ENCODE measurements around the gene DCDC1. TPM values are rescaled to one million over a fixed set of nuclear protein-coding genes. Genes with fewer than 3 reads are reported as not detected.

The DCDC1 gene
- total RNA-seq, 1 donor from 2014 or later = not detected

DNA sequence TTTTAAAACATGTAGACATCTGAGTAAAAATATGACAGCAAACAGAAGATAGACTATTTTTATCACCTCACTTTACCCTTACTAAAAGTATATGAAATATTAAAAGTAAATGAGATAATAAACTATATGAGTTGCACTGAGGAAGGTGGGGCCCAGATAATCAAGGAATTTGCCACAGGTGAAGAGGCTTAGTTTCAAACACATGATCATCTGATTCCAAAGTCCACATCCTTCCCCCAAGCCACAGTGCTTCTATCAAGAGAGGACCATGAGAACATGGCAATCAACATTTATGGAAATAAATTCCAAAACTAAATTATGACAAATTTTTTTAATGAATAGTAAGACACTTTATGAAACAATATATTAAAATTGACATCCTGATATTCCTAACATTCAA, 384.0 kb downstream of the DCDC1 start:
- H3K9me3 ChIP-seq = no peaks in the 10 kb centered on the region
- H3K27ac ChIP-seq = no peak overlapping the region
- TF ChIP-seq, protein P1, sequence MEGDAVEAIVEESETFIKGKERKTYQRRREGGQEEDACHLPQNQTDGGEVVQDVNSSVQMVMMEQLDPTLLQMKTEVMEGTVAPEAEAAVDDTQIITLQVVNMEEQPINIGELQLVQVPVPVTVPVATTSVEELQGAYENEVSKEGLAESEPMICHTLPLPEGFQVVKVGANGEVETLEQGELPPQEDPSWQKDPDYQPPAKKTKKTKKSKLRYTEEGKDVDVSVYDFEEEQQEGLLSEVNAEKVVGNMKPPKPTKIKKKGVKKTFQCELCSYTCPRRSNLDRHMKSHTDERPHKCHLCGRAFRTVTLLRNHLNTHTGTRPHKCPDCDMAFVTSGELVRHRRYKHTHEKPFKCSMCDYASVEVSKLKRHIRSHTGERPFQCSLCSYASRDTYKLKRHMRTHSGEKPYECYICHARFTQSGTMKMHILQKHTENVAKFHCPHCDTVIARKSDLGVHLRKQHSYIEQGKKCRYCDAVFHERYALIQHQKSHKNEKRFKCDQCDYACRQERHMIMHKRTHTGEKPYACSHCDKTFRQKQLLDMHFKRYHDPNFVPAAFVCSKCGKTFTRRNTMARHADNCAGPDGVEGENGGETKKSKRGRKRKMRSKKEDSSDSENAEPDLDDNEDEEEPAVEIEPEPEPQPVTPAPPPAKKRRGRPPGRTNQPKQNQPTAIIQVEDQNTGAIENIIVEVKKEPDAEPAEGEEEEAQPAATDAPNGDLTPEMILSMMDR (IDR thresholded peaks at IDR 0.05) = no peak
- no peaks in the 10 kb centered on the region for H3K27me3 ChIP-seq
- intact Hi-C loops (cut with DNase I) = no loop called here
- no peak overlapping the region for H3K4me3 ChIP-seq
- no peak for DNase-seq (ENCODE audit: low spot score in 2 of 2)
- H3K4me1 ChIP-seq = no peaks in the 10 kb centered on the region
- H3K36me3 ChIP-seq = no peaks in the 10 kb centered on the region

DNA sequence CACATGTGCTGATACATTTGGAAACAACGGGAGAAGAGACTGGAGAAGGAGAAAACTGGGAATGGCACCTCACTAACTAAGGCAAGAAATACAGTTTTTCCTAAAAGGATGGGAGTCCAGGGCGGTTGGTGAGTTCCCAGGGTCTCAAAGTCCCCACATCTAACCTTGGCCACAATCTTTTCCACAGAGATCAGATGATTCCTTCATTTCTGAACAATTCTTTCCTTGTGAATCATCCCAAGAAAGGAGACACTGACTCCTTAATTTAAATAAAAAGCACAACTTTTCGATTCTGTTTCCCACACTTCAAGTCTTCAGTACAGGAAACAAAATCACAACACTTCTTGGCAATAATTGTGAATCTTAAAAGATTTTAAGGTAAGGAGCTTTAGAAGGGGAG, 384.7 kb downstream of the DCDC1 start:
- no peak for DNase-seq (ENCODE audit: low spot score in 2 of 2)
- H3K27me3 ChIP-seq = no peaks in the 10 kb centered on the region
- no peaks in the 10 kb centered on the region for H3K9me3 ChIP-seq
- H3K27ac ChIP-seq = no peak overlapping the region
- no peak overlapping the region for H3K4me3 ChIP-seq
- no peaks in the 10 kb centered on the region for H3K4me1 ChIP-seq
- intact Hi-C loops (cut with DNase I) = no loop called here
- TF ChIP-seq, protein P1 (IDR thresholded peaks at IDR 0.05) = no peak
- H3K36me3 ChIP-seq = no peaks in the 10 kb centered on the region

DNA sequence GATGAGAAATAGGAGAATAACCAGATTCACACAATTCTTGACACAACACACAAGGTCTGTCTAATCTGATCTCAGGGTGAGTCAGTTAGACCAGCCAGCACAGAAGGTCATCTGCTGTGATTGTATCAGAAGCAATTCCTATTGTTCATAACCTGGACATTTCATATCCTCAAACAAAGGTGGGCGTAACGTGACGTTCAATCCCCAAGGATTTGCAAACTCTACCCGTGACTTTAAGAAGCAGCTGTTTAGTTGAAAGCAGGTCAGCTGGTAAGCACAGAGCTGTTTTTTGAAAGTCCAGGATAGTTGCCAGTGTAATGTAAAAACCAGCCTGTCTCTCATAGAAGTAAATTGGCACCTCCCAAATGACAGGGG, 385.1 kb downstream of the DCDC1 start:
- TF ChIP-seq, protein P1 (IDR thresholded peaks at IDR 0.05) = no peak
- Histone ChIP-seq H3K4me3 (no peak overlapping the region), H3K27me3 (no peaks in the 10 kb centered on the region), H3K9me3 (no peaks in the 10 kb centered on the region), H3K4me1 (no peaks in the 10 kb centered on the region), H3K27ac (no peak overlapping the region), H3K36me3 (no peaks in the 10 kb centered on the region)
- DNase-seq (ENCODE audit: low spot score in 2 of 2) = no peak
- intact Hi-C loops (cut with DNase I) = no loop called here

DNA sequence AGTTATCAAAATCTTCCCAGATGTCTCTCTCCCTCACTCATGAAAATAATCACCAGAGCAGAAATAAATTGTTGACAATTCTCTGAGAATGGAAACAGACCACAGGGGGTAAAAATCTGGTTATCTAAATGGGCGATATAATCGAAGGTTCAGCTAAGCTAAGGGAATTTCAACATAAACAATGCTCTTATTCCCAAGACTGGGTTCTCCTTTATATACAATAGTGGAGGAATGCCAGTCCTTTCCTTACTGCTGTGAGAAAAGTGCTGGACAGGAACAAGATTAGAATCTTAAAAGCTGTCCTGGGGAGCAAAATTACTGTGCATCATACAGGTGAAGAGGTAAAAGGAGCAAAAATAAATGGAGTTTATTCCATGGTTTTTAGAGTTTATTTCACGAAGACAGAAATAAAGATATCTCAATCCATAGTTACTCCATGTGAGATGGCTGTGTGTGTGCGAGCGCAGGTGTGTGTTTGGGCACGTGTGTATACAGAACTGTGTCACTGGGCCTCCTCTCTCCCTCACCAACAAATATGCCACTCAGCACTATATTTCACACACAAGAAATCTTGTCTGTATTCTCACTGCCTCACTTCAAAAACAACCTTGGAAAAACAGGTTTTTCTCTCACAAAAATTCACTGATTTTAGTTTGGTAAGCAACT, 385.6 kb downstream of the DCDC1 start:
- H3K4me3 ChIP-seq = no peak overlapping the region
- no peaks in the 10 kb centered on the region for H3K27me3 ChIP-seq
- no peak for DNase-seq (ENCODE audit: low spot score in 2 of 2)
- H3K27ac ChIP-seq = no peak overlapping the region
- no peaks in the 10 kb centered on the region for H3K4me1 ChIP-seq
- H3K9me3 ChIP-seq = no peaks in the 10 kb centered on the region
- TF ChIP-seq, protein P1 (IDR thresholded peaks at IDR 0.05) = no peak
- no peaks in the 10 kb centered on the region for H3K36me3 ChIP-seq
- intact Hi-C loops (cut with DNase I) = no loop called here

DNA sequence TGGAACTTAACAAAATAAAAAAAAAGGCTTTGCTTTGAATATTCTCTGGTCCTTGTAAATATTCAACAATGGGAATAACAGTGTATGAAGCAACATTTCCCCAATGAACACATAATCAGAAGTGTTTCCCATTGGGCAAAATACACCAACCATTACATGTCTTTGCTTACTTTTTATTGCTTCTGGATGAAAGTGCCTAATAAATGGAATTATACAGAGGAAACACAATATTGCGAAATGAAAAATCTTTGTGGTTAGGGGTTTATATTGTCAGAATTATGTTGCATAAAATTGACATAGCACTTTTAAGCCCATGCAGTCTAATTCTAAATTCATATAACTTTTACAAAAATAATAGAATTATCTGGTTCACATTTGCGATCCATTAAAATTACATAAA, 386.4 kb downstream of the DCDC1 start:
- Histone ChIP-seq H3K4me1 (no peaks in the 10 kb centered on the region), H3K27me3 (no peaks in the 10 kb centered on the region), H3K9me3 (no peaks in the 10 kb centered on the region), H3K27ac (no peak overlapping the region), H3K36me3 (no peaks in the 10 kb centered on the region), H3K4me3 (no peak overlapping the region)
- DNase-seq (ENCODE audit: low spot score in 2 of 2) = no peak
- intact Hi-C loops (cut with DNase I) = no loop called here
- TF ChIP-seq, protein P1 (IDR thresholded peaks at IDR 0.05) = no peak

DNA sequence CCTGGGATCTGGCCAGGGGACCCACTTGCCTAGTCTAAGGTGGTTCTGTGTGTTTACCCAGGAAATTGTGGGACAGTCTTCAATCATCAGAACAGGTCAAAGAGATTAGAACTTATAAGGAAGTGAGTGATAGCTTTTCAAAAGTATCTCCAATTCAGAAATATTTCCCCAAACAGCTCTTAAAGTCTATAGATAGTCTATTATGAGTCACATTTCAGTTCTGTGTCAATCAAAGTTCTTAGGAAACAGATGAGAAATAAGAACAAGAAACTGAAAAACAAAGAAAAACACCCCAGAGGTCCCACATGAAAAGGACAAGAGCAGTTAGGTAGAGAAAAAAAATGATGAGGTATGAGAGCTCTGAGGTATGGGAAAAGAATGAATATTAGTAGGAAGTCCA, 402.0 kb downstream of the DCDC1 start:
- Histone ChIP-seq H3K27me3 (no peaks in the 10 kb centered on the region), H3K9me3 (no peaks in the 10 kb centered on the region), H3K4me1 (no peaks in the 10 kb centered on the region), H3K4me3 (no peak overlapping the region), H3K27ac (no peak overlapping the region), H3K36me3 (no peaks in the 10 kb centered on the region)
- intact Hi-C loops (cut with DNase I) = no loop called here
- no peak for DNase-seq (ENCODE audit: low spot score in 2 of 2)
- TF ChIP-seq, protein P1 (IDR thresholded peaks at IDR 0.05) = no peak
